Kasumi-1 (cell line): Measurements from ENCODE around the gene PTPDC1.

Experiments
- DNase-seq, 2 experiments: peaks; one replicate each; lab custom pipeline; 2025; lab: John Stamatoyannopoulos, UW

PTPDC1 gene

GRCh38 chr9:94084314-94084713 is at the start of gene PTPDC1:
Gene PTPDC1 (plus strand): TSS chr9:94084464. CDS start chr9:94084531, 67 bp downstream.
- no peak for DNase-seq

- no peak for DNase-seq
Observed at GRCh38 chr9:94034511-94034910, 49.8 kb upstream of the PTPDC1 start.

- no peak for DNase-seq
Observed at GRCh38 chr9:94039786-94040185, 44.5 kb upstream of the PTPDC1 start.

GRCh38 chr9:94042516-94043360 is 41.5 kb upstream of the PTPDC1 start:
- DNase-seq = no peak

GRCh38 chr9:94054716-94055115 is 29.5 kb upstream of the PTPDC1 start:
- DNase-seq = no peak

GRCh38 chr9:94056442-94056974 is 27.8 kb upstream of the PTPDC1 start:
- no peak for DNase-seq

GRCh38 chr9:94057918-94058317 is 26.3 kb upstream of the PTPDC1 start:
- DNase-seq = no peak

- DNase-seq = no peak
Observed at GRCh38 chr9:94061864-94062263, 22.4 kb upstream of the PTPDC1 start.

GRCh38 chr9:94065535-94065961 is 18.7 kb upstream of the PTPDC1 start:
- peak; percentile 88 to 93 for DNase-seq

- no peak for DNase-seq
Observed at GRCh38 chr9:94068257-94068656, 16.0 kb upstream of the PTPDC1 start.

- DNase-seq = no peak
Observed at GRCh38 chr9:94076557-94076956, 7.7 kb upstream of the PTPDC1 start.

- DNase-seq = no peak
Observed at GRCh38 chr9:94078086-94078485, 6.2 kb upstream of the PTPDC1 start.

- DNase-seq = no peak
Observed at GRCh38 chr9:94079236-94079635, 5.0 kb upstream of the PTPDC1 start.

- DNase-seq = no peak
Observed at GRCh38 chr9:94080249-94080648, 4.0 kb upstream of the PTPDC1 start.

- no peak for DNase-seq
Observed at GRCh38 chr9:94081435-94081834, 2.8 kb upstream of the PTPDC1 start.

- DNase-seq = no peak
Observed at GRCh38 chr9:94081864-94082463, 2.3 kb upstream of the PTPDC1 start.

GRCh38 chr9:94082553-94082952 is 1.7 kb upstream of the PTPDC1 start:
- DNase-seq = no peak

GRCh38 chr9:94082956-94083355 is 1.3 kb upstream of the PTPDC1 start:
- DNase-seq = no peak

GRCh38 chr9:94083384-94083783 is 880 bp upstream of the PTPDC1 start:
- no peak for DNase-seq

- DNase-seq = no peak
Observed at GRCh38 chr9:94085062-94085639, 887 bp downstream of the PTPDC1 start.

- no peak for DNase-seq
Observed at GRCh38 chr9:94086486-94087345, 2.5 kb downstream of the PTPDC1 start.
